ENCODE data around the gene HOXC11.

- no peak for TF ChIP-seq CTCF (conservative IDR thresholded peaks at IDR 0.05)
- TF ChIP-seq EZH2 (IDR thresholded peaks at IDR 0.05; ENCODE audit: low read depth): no peak
These were observed 4.9 kb downstream of the HOXC11 start for GRCh38 chr12:53977596-53978445.
